ENCODE results near the gene ANAPC2. TPM values are rescaled to one million over a fixed set of nuclear protein-coding genes. Genes with fewer than 3 reads are reported as not detected.

Gene ANAPC2, protein sequence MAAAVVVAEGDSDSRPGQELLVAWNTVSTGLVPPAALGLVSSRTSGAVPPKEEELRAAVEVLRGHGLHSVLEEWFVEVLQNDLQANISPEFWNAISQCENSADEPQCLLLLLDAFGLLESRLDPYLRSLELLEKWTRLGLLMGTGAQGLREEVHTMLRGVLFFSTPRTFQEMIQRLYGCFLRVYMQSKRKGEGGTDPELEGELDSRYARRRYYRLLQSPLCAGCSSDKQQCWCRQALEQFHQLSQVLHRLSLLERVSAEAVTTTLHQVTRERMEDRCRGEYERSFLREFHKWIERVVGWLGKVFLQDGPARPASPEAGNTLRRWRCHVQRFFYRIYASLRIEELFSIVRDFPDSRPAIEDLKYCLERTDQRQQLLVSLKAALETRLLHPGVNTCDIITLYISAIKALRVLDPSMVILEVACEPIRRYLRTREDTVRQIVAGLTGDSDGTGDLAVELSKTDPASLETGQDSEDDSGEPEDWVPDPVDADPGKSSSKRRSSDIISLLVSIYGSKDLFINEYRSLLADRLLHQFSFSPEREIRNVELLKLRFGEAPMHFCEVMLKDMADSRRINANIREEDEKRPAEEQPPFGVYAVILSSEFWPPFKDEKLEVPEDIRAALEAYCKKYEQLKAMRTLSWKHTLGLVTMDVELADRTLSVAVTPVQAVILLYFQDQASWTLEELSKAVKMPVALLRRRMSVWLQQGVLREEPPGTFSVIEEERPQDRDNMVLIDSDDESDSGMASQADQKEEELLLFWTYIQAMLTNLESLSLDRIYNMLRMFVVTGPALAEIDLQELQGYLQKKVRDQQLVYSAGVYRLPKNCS
- 18.5 and 27.2 TPM in 2 replicates for total RNA-seq (2014; rRNA removed; shearing (Covaris generic))
- polyA plus RNA-seq (2015; cell fraction: cytosol; rRNA removed) = 18.3 and 20.2 TPM in 2 replicates
- 106 and 112 TPM in 2 replicates for polyA plus RNA-seq (2015; cell fraction: nucleus; rRNA removed)

DNA sequence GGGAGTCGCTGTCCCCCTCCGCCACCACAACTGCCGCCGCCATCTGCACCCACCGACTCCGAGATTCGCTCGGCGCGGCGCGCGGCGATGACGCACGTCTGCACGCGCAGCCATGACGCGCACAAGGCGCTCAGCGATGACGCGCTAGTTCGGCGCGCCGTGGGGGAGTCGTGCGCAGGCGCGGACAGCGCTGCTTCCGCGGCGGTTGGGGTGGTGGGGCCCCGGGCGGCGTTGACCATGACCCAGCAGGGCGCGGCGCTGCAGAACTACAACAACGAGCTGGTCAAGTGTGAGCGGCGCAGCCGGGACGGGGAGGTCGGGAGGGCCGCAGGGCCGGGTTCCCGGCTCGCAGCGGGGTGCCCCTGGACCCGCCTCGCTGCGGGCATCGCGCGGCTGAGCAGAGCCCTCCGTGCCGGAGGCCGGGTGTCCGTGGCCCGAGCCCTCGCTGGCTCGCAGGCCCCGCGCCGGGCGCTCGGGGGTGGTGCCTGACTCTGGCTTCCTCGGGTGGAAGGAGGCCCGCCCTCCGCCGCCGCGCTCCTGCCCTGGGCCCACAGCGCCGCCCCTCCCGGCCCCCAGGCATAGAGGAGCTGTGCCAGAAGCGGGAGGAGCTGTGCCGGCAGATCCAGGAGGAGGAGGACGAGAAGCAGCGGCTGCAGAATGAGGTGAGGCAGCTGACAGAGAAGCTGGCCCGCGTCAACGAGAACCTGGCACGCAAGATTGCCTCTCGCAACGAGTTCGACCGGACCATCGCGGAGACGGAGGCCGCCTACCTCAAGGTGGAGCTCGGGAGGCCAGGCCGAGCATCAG is at the start of gene ANAPC2, which contains the start of gene SSNA1:
TSS of gene ANAPC2 (minus strand) at position 71 of the 807 bp plus-strand sequence. CDS start at position 43, 28 bp downstream.
TSS of gene SSNA1 (plus strand) at position 187 of the 807 bp plus-strand sequence. CDS start at position 238, 51 bp downstream.
- peak; percentile 88 for DNase-seq (ENCODE audit: low read depth)

DNA sequence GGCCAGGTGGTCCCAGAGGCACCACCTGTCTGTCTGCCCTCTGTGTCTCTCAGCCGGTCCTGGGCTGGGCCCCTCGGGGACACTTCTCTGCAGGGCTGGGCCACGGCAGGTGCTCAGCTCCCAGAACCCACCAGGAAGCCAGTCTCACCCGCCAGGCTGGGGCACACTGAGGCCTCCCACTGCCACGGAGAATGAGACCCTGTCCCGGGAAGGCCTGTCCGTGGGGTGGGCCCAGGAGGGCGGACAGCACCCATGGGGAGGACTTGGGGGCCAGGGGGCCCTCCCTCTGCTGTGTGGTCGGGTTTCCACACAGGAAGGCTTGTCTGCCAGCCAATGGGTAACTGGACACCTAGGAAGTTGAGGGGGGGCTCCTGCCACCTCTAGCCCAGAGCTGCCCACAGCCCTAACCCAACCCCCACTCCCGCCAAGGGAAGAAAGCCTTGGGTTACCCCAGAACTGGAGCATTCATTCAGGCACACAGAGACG is 48.6 kb upstream of the ANAPC2 start:
- no peak for DNase-seq (ENCODE audit: low read depth)

DNA sequence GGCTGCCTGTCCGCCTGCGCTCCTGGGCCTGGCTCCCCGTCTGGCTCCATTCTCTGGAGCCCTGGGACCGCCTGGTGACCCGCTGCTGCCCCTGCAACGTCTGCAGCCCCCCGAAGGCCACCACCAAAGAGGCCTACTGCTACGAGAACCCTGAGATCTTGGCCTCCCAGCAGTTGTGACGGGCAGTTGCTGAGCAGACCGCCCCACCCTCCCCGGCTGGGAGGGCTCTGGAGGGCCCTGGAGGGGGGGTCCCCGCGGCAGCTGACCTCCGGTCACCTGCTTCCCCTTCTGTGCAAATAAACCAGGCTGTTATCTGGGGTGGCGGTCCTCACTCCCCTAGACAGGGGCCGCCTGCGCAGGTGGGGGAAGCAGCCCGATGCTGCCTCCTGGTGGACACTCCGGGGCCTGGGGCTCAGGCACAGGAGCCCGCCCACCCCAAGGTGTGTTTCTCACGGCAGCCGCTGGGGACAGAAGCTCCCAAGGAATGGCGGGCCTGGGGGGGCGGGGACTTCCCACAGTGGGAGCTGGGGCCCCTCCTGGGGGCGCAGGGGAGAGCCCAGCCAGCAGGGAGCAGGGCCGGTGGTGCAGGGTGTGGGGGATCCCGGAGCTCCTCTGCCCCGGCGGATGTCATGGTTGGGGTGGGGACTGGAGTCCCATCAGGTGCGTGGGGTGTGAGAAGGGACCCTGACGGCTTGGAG is 48.0 kb upstream of the ANAPC2 start:
- peak; percentile 72 for DNase-seq (ENCODE audit: low read depth)

DNA sequence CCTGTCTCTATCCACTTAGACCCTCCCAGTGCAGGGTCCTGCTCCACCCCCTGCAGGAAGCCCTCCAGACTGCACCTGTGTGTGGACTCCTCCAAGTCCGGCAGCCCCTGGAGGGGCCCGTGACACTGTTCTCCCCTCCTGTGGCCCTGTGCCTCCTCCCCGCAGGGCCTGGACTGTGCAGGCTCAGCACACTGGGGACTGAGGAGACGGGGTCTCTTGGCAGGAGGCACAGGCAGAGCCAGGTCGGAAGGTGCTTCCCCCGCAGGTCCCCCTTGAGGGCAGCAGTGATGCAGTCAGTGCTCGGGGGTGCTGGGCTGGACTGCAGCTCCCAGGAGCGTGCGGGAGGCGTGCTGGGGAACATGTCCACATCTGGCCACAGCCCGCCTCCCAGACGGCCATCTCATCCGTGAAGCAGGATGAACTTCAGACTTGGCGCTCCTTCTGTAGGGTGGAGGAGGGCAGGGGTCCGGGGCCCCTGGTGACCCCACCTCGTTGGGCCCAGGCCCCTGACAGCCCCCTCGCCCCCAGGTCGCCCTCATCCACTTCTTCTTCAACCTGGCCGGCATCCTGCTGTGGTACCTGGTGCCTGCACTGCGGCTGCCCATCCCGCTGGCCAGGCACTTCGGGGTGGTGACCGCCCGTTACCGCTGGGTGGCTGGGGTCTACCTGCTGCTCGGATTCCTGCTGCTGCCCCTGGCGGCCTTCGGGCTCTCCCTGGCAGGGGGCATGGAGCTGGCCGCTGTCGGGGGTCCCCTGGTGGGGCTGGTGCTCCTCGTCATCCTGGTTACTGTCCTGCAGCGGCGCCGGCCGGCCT is 47.3 kb upstream of the ANAPC2 start:
- no peak for DNase-seq (ENCODE audit: low read depth)

DNA sequence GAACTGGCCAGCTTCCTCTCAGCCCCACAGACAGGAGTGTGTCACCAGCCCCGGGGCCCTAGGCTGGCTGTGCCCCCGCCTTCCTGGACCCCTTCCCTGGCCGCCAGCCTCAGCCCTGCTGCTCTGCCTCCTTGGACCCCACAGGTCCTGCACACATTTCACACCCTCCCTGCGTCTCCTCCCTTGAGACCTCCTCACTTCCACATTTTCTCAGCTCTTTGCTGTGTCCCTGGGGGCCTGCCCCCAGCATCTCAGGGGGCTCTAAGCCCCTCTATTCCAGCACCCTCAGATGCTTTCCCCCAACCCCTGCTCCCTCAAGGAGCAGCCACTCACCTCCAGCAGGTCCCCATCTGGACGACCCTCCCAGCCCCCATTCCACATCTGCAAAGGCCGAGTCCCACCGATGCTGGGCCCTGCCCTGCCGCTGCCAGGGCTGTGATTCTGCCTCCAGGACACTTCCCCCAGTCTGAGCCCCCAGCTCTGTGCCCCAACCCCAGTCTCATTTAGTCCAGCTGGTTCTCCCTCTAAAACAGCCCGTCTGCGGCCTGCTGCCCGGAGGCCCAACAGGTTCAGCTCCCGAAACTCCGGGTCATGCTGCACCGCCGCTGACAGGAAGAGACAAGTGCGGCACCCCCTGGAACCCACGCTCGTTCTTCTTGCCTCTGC is 46.5 kb upstream of the ANAPC2 start:
- no peak for DNase-seq (ENCODE audit: low read depth)

DNA sequence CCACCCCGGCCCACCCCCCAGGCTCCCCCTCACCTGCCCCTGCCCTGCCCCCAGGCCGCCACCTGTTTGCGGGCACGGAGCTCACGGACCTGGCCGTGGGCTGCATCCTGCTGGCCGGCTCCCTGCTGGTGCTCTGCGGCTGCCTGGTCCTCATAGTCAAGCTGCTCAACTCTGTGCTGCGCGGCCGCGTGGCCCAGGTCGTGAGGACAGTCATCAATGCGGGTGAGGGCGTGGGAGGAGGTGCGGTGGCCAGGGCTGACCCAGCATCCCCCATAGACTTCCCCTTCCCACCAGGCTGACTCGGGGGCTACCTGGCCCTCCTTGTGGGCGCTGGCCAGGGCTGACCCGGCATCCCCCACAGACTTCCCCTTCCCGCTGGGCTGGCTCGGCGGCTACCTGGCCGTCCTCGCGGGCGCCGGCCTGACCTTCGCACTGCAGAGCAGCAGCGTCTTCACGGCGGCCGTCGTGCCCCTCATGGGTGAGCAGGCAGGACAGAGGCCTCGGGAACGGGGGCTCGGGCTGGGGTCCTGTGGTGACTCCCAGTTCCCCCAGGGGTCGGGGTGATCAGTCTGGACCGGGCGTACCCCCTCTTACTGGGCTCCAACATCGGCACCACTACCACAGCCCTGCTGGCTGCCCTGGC is 45.8 kb upstream of the ANAPC2 start:
- no peak for DNase-seq (ENCODE audit: low read depth)

DNA sequence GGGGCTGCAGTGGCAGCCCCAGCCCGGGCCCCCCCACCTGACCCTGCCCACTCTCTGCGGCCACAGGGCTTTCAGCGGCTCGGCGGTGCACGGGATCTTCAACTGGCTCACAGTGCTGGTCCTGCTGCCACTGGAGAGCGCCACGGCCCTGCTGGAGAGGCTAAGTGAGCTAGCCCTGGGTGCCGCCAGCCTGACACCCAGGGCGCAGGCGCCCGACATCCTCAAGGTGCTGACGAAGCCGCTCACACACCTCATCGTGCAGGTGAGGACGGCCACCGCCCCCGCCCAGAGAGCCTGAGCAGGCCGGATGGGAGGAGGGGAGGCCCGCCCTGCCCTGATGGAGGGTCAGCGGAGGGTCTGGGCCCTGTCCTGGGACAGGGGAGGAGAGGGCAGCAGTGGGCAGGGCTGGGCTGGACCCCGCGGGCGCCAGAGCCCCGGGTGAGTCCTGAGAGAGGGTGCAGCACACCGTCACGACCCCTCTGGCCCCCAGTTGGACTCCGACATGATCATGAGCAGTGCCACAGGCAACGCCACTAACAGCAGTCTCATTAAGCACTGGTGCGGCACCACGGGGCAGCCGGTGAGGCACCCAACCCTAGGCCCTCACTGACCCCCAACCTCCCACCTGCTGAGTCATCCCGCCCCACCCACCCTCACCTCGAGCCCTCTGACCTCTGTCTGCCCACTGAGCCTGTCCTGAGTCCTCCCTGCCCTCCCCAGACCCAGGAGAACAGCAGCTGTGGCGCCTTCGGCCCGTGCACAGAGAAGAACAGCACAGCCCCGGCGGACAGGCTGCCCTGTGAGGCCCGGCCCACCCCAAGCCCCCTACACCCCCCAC is 45.0 kb upstream of the ANAPC2 start:
- DNase-seq (ENCODE audit: low read depth) = no peak

DNA sequence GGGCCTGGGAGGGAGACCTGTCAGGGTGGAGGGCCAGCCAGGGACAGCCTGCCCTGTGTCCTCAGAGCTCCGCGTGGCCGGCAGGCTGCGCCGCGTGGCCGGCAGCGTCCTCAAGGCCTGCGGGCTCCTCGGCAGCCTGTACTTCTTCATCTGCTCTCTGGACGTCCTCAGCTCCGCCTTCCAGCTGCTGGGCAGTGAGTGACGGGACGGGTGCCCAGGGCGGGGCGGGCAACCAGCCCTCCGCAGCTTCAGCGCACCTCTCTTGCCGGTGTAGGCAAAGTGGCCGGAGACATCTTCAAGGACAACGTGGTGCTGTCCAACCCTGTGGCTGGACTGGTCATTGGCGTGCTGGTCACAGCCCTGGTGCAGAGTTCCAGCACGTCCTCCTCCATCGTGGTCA is 44.1 kb upstream of the ANAPC2 start:
- DNase-seq (ENCODE audit: low read depth) = no peak

DNA sequence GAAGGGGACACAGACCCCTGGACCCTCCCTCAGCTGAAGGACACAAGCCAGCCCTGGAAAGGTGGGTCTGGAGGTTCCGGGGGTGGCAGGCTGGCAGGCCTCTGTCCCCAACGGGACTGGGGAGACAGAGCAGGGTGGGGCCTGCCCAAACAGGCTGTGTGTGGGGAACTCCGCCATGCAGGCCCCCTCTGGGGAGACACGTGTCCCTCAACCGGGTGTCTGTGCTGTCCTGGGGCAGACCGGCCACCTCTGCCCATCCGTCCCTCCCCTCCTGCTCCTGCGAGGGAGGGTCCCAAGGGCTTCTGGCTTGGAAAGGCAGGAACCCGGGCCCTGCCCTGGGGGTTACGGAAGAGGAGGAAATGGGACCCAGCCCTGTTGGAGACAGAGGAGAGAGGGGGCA is 43.7 kb upstream of the ANAPC2 start:
- DNase-seq (ENCODE audit: low read depth) = no peak

DNA sequence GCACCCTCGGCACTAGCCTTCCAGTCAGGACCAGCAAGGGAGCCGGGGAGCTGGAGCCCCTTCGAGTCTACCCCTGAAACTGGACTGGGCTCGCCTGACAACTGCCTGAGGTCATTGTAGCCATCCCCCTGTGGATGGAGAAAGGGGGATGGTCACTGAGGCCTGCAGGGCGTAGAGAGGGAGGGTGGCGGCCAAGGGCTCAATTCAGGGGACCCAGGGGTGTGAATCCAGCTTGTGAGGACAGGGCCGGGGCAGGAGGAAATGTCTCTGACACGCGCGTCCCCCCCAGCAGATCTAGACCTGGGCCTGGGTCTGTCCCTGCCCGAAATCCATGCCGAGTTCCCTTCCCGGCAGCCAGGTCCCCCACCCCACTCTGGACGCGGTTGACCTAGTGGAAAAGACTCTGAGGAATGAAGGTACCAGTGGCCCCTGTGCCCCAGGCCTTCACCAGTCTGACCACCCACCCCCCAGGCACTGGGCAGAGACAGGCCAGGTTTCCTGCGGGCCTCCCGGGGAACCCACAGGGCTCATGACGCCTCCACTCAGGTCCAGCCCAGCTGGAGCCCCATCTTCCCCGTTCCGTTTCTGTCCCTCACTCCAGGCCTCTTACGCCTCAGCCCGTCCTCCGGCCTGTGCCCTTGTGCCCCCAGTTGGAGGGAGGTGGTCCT is 43.1 kb upstream of the ANAPC2 start:
- DNase-seq (ENCODE audit: low read depth) = no peak

DNA sequence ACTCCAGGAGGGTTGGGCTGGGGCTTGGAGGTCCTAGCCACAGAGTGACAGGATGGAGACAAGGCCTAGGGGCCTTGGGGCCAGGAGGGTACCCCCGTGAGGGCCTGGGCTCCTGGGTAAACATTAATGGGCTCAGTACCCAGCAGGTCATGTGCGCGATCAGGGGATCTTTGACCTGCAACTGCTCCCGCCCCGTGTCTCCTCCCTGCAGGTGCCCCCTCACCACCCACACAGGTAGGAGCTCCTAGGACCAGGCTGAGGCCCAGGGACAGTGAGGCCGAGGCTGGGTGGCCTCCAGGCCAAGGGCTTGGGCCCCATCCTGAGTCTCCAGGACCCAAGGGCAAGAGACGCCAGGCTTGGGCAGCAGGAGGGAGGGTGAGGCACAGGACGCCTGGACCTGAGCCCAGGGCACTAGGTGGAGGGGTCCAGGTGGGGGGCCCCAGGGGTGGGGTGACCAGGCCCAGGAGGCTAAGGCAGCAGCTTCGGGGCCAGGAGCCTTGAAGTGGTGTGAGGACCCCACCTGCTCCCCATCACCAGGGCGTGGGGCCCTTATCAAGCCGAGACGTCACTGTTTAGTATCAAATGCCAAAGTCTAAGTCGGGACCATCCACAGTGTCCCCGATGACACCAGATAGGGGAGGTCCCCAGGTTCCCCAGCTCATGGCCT is 42.5 kb upstream of the ANAPC2 start, which contains the start of gene SLC34A3:
TSS of gene SLC34A3 (plus strand) at position 197 of the 667 bp plus-strand sequence. CDS start 802 bp downstream, outside the sequence.
- DNase-seq (ENCODE audit: low read depth) = no peak

DNA sequence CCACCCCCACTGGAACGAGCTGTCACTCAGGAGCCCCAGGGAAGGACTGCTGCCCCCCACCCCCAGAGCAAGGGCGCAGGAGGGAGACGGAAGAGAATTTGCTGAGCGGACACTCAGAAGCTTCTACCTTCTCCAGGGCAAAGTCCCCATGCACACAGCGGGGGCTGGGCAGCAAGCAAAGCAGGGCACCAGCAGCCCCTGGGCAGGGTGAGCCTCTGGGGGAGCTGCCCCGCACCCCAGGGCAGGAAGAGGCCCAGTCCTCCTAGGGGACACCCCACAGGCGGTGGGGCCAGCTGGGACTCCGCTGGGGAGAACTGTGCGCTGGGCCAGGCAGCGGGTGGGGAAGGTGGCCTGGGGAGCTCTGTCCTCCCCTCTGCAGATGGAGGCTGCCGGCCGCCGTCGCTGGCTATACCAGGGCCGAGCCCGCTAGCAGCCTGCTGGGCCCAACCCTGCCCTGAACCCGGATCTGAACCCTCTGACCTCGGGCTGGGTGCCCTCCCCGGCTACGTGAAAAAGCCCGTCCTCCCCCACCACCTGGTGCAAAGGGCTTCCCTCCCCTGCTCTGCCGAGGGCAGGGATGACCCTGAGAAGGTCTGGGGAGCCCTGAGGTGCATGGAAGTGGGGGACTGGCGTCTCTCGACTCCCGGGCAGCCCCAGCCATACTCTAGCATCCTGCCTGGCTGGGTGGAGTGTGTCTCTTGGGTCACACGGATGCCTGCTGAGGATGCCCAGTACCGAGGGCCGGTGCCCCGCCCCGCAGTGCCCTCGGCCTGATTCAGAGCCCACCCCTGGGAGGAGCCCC is 41.7 kb upstream of the ANAPC2 start:
- DNase-seq (ENCODE audit: low read depth) = no peak

DNA sequence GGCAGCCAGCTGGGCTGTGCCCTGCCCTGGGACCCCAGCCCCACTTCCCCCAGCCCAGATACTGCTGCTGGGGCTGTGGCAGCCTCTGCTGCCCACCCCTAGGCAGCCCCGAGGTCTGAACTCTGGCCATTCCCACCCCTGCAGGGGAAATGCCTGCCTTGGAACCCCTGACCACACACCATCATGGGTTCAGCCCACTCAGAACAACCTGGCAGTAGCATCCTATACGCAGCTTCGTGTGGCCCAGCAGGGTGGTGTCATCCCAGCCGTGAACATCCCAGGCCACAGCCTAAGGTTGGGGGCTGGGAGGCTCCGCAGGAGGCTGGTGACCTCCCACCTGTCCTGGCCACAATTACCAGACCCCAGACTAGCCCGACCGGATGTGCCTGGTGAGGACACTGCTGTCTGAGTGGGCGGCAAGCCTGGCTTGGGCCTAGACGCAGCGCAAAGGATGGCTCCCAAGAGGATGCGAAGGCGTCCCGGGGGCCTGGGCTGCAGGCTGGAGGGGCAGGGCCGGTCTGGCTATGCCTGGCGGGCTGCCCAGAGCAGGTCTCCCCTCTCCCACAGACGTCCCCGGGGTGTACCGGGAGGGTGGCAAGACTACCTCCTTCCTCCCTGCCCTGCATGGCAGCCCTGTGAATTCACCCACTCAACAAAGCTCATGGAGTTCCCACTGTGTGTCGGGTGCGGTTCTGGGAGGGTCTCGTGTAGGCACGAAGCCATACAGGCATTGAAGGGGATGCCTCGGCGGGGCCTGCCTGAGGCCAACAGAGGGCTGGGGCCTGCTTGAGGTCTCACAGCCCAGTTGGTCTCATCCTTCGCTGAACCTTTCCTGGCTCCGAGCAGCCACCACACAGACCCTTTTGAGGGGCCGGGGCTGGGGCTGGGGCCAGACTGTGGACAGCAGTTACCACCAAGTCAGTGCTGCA is 40.9 kb upstream of the ANAPC2 start:
- DNase-seq (ENCODE audit: low read depth) = no peak

DNA sequence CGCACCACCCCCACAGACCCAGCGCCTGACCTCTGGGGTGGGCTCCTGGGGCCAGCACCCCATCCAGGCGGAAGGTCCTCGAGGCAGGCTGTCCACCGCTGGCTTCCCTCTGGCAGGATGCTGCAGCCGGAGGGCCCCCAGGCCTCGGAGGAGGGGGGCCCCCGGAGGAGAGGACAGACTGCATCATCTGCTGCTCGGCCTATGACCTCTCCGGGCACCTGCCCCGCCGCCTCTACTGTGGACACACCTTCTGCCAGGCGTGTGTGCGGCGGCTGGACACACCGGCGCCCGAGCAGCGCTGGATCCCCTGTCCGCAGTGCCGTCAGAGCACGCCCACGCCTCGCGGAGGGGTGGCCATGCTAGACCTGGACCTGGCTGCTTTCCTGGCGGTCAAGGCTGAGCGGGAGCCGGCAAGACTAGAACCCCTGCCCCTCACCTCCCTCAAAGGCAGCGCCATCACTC is 40.2 kb upstream of the ANAPC2 start:
- DNase-seq (ENCODE audit: low read depth) = no peak
